Stimulated activated CD8-positive, alpha-beta memory T cell treated with anti-CD3 and anti-CD28 coated beads, Interleukin-12 subunit alpha, Interleukin-12 subunit beta, amount 100 ng/mL, for 1 hour (primary cell): Measurements from ENCODE around the gene ZNF462.

Source experiments
- DNase-seq: peaks from one replicate; pipeline ENCODE4 v3.0.0-alpha.2; 2020; ENCODE audit warnings: low read depth

ZNF462 gene

GRCh38 chr9:106862110-106862820 lies 701 bp upstream of the ZNF462 start:
- no peak for DNase-seq

- no peak for DNase-seq
Measured at GRCh38 chr9:106864373-106865143, 1.6 kb downstream of the ZNF462 start.

- DNase-seq = no peak
Measured at GRCh38 chr9:106866243-106866642, 3.3 kb downstream of the ZNF462 start.

GRCh38 chr9:106867286-106867685 lies 4.3 kb downstream of the ZNF462 start:
- no peak for DNase-seq

- no peak for DNase-seq
Measured at GRCh38 chr9:106868087-106868486, 5.1 kb downstream of the ZNF462 start.

- DNase-seq = no peak
Measured at GRCh38 chr9:106868565-106868964, 5.6 kb downstream of the ZNF462 start.

- no peak for DNase-seq
Measured at GRCh38 chr9:106869028-106869427, 6.1 kb downstream of the ZNF462 start.

GRCh38 chr9:106869458-106869857 lies 6.5 kb downstream of the ZNF462 start:
- no peak for DNase-seq

- no peak for DNase-seq
Measured at GRCh38 chr9:106872641-106873040, 9.7 kb downstream of the ZNF462 start.

GRCh38 chr9:106874031-106874430 lies 11.1 kb downstream of the ZNF462 start:
- no peak for DNase-seq

GRCh38 chr9:106874652-106875051 lies 11.7 kb downstream of the ZNF462 start:
- DNase-seq = no peak

- DNase-seq = no peak
Measured at GRCh38 chr9:106875529-106875928, 12.6 kb downstream of the ZNF462 start.

- DNase-seq = no peak
Measured at GRCh38 chr9:106877345-106877744, 14.4 kb downstream of the ZNF462 start.

GRCh38 chr9:106878081-106878837 lies 15.3 kb downstream of the ZNF462 start:
- DNase-seq = no peak

- DNase-seq = no peak
Measured at GRCh38 chr9:106878934-106879333, 16.0 kb downstream of the ZNF462 start.

GRCh38 chr9:106879439-106879882 lies 16.5 kb downstream of the ZNF462 start:
- no peak for DNase-seq

- no peak for DNase-seq
Measured at GRCh38 chr9:106880081-106880480, 17.1 kb downstream of the ZNF462 start.

- DNase-seq = no peak
Measured at GRCh38 chr9:106880863-106881262, 17.9 kb downstream of the ZNF462 start.

- DNase-seq = no peak
Measured at GRCh38 chr9:106883030-106883429, 20.1 kb downstream of the ZNF462 start.

- DNase-seq = no peak
Measured at GRCh38 chr9:106883626-106884190, 20.7 kb downstream of the ZNF462 start.

- DNase-seq = no peak
Measured at GRCh38 chr9:106885451-106885850, 22.5 kb downstream of the ZNF462 start.
